ENCODE data around the gene MDFIC. TPM values are rescaled to one million over a fixed set of nuclear protein-coding genes. Genes with fewer than 3 reads are reported as not detected.

The MDFIC gene
- total RNA-seq, 1 donor from 2014 or later = 7.1 TPM

- no peaks in the 10 kb centered on the region for H3K79me2 ChIP-seq (ENCODE audit: low read depth)
- no peak overlapping the region for H3K27ac ChIP-seq
- no peak for TF ChIP-seq EZH2phosphoT487 (IDR thresholded peaks at IDR 0.05)
- TF ChIP-seq EZH2 (IDR thresholded peaks at IDR 0.05) = no peak
- no peak for TF ChIP-seq CTCF (IDR thresholded peaks at IDR 0.05)
- H3K9ac ChIP-seq = no peak overlapping the region
- no peaks in the 10 kb centered on the region for H3K9me3 ChIP-seq (ENCODE audit: low read depth)
- H3F3A ChIP-seq (ENCODE audit: low read depth) = no peaks in the 10 kb centered on the region
- Mint-ChIP-seq H3K36me3 (peaks cover 4% of the 10 kb centered on the region), H3K9me3 (no peaks in the 10 kb centered on the region), H3K4me1 (peaks cover 4% of the 10 kb centered on the region), H3K4me3 (no peak overlapping the region), H3K27ac (no peak overlapping the region), H3K27me3 (ENCODE audit: insufficient read depth, low read depth) (no peaks in the 10 kb centered on the region)
- DNase-seq (ENCODE audit: low spot score) = no peak
- H2AFZ ChIP-seq (replicated peaks) = no peak overlapping the region
- H3K27me3 ChIP-seq = no peaks in the 10 kb centered on the region
- H3K4me3 ChIP-seq = no peak overlapping the region
- no peaks in the 10 kb centered on the region for H4K20me1 ChIP-seq (ENCODE audit: low read depth)
- H3K4me1 ChIP-seq = peaks cover 2% of the 10 kb centered on the region
- H3K36me3 ChIP-seq = no peaks in the 10 kb centered on the region
- H3K4me2 ChIP-seq = no peak overlapping the region
Observed at GRCh38 chr7:114966156-114966555, 44.3 kb downstream of the MDFIC start.

GRCh38 chr7:114969096-114969495, 47.2 kb downstream of the MDFIC start:
- no peak overlapping the region for H3K4me3 Mint-ChIP-seq

GRCh38 chr7:114970308-114970707, 48.4 kb downstream of the MDFIC start:
- Histone ChIP-seq H3K79me2 (ENCODE audit: low read depth) (no peaks in the 10 kb centered on the region), H3K27ac (no peak overlapping the region)

More at GRCh38 chr7:114969096-114969495, 47.2 kb downstream of the MDFIC start:
- Histone ChIP-seq H3K9ac (no peak overlapping the region), H3F3A (ENCODE audit: low read depth) (no peaks in the 10 kb centered on the region), H2AFZ (replicated peaks) (no peak overlapping the region), H3K9me3 (ENCODE audit: low read depth) (no peaks in the 10 kb centered on the region), H3K27ac (no peak overlapping the region), H4K20me1 (ENCODE audit: low read depth) (no peaks in the 10 kb centered on the region), H3K4me1 (no peaks in the 10 kb centered on the region), H3K36me3 (no peaks in the 10 kb centered on the region), H3K4me2 (no peak overlapping the region), H3K4me3 (no peak overlapping the region), H3K79me2 (ENCODE audit: low read depth) (no peaks in the 10 kb centered on the region), H3K27me3 (no peaks in the 10 kb centered on the region)
- Mint-ChIP-seq H3K36me3 (peaks cover 4% of the 10 kb centered on the region), H3K9me3 (no peaks in the 10 kb centered on the region), H3K4me1 (peaks cover 2% of the 10 kb centered on the region), H3K27me3 (ENCODE audit: insufficient read depth, low read depth) (no peaks in the 10 kb centered on the region), H3K27ac (no peak overlapping the region)
- no peak for DNase-seq (ENCODE audit: low spot score)
- TF ChIP-seq CTCF (IDR thresholded peaks at IDR 0.05) (no peak), EZH2phosphoT487 (IDR thresholded peaks at IDR 0.05) (no peak), EZH2 (IDR thresholded peaks at IDR 0.05) (no peak)

More at GRCh38 chr7:114970308-114970707, 48.4 kb downstream of the MDFIC start:
- no peaks in the 10 kb centered on the region for H3K9me3 ChIP-seq (ENCODE audit: low read depth)
- no peak overlapping the region for H3K9ac ChIP-seq
- no peaks in the 10 kb centered on the region for H3K27me3 ChIP-seq
- no peak overlapping the region for H3K4me2 ChIP-seq
- H3K4me1 Mint-ChIP-seq = peaks cover 2% of the 10 kb centered on the region
- H4K20me1 ChIP-seq (ENCODE audit: low read depth) = no peaks in the 10 kb centered on the region
- H3K27ac Mint-ChIP-seq = no peak overlapping the region
- no peak overlapping the region for H3K4me3 ChIP-seq
- no peaks in the 10 kb centered on the region for H3K9me3 Mint-ChIP-seq
- peaks cover 3% of the 10 kb centered on the region for H3K36me3 Mint-ChIP-seq
- H2AFZ ChIP-seq (replicated peaks) = no peak overlapping the region
- no peaks in the 10 kb centered on the region for H3K27me3 Mint-ChIP-seq (ENCODE audit: insufficient read depth, low read depth)
- H3K4me3 Mint-ChIP-seq = no peak overlapping the region
- no peak for DNase-seq (ENCODE audit: low spot score)
- no peak for TF ChIP-seq EZH2 (IDR thresholded peaks at IDR 0.05)
- no peak for TF ChIP-seq CTCF (IDR thresholded peaks at IDR 0.05)
- no peak for TF ChIP-seq EZH2phosphoT487 (IDR thresholded peaks at IDR 0.05)
- no peaks in the 10 kb centered on the region for H3K36me3 ChIP-seq
- H3K4me1 ChIP-seq = no peaks in the 10 kb centered on the region
- H3F3A ChIP-seq (ENCODE audit: low read depth) = no peaks in the 10 kb centered on the region
